ENCODE results near the gene MAN1A1. TPM values are rescaled to one million over a fixed set of nuclear protein-coding genes. Genes with fewer than 3 reads are reported as not detected.
"Not testable (repeated sequence)": the region's sequence is repeated elsewhere in the genome, so short reads cannot be mapped to it uniquely, and the experiment has no call there.

The MAN1A1 gene
- total and polyA plus RNA-seq, 11 donors: 5.6 to 30.6 (median 12.6) TPM

DNA sequence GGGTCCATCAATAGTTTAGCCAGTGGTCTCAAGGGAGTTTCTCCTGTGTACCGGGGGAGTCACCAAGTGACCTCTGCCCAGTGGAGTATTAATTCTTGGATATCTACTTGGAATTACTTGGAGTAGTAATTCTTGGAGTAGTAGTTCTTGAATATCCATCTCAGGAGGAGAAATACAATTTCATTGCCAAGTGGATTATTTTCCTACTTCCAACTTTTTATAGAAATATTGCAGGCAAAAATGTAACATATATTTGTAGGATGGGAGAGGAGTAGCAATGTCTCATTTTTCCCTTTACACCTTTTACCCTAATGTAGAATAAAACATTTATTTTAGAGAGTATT is 179.5 kb downstream of the MAN1A1 start:
- no peak for ATAC-seq
- intact Hi-C loops (cut with DNase I): no loop called here

DNA sequence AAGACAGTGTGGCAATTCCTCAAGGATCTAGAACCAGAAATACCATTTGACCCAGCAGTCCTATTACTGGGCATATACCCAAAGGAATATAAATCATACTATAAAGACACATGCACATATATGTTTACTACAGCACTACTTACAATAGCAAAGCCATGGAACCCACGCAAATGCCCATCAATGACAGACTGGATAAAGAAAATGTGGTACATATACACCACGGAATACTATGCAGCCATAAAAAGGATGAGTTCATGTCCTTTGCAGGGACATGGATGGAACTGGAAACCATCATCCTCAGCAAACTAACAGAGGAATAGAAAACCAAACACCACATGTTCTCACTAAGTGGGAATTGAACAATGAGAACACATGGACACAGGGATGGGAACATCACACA is 180.2 kb downstream of the MAN1A1 start:
- ATAC-seq; H3K27ac ChIP-seq; DNase-seq; H3K4me3 ChIP-seq; intact Hi-C loops (cut with DNase I); H3K36me3 ChIP-seq; H3K27me3 ChIP-seq; H3K9me3 ChIP-seq: not testable (repeated sequence)
- WGBS, 4 donors: 95 to 100% (median 98%) methylated on average over 2 of the region's 2 CpGs
- peaks cover 0 to 21% (median 7%) of the 10 kb centered on the region in 12 donors for H3K4me1 ChIP-seq

More for the DNA sequence above, 179.5 kb downstream of the MAN1A1 start:
- no peaks in the 10 kb centered on the region for H3K27me3 ChIP-seq
- WGBS, 4 donors: 54 to 79% (median 67%) methylated on average over 1 of the region's 1 CpG
- no peak for DNase-seq
- H3K4me3 ChIP-seq: no peak overlapping the region
- peaks cover 0 to 21% (median 7%) of the 10 kb centered on the region in 12 donors for H3K4me1 ChIP-seq
- H3K27ac ChIP-seq: no peak overlapping the region
- TF ChIP-seq, protein P1, sequence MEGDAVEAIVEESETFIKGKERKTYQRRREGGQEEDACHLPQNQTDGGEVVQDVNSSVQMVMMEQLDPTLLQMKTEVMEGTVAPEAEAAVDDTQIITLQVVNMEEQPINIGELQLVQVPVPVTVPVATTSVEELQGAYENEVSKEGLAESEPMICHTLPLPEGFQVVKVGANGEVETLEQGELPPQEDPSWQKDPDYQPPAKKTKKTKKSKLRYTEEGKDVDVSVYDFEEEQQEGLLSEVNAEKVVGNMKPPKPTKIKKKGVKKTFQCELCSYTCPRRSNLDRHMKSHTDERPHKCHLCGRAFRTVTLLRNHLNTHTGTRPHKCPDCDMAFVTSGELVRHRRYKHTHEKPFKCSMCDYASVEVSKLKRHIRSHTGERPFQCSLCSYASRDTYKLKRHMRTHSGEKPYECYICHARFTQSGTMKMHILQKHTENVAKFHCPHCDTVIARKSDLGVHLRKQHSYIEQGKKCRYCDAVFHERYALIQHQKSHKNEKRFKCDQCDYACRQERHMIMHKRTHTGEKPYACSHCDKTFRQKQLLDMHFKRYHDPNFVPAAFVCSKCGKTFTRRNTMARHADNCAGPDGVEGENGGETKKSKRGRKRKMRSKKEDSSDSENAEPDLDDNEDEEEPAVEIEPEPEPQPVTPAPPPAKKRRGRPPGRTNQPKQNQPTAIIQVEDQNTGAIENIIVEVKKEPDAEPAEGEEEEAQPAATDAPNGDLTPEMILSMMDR (IDR thresholded peaks at IDR 0.05): no peak
- TF ChIP-seq POLR2A (IDR thresholded peaks at IDR 0.05): no peak
- H3K9me3 ChIP-seq: no peaks in the 10 kb centered on the region
- H3K36me3 ChIP-seq: no peaks in the 10 kb centered on the region

DNA sequence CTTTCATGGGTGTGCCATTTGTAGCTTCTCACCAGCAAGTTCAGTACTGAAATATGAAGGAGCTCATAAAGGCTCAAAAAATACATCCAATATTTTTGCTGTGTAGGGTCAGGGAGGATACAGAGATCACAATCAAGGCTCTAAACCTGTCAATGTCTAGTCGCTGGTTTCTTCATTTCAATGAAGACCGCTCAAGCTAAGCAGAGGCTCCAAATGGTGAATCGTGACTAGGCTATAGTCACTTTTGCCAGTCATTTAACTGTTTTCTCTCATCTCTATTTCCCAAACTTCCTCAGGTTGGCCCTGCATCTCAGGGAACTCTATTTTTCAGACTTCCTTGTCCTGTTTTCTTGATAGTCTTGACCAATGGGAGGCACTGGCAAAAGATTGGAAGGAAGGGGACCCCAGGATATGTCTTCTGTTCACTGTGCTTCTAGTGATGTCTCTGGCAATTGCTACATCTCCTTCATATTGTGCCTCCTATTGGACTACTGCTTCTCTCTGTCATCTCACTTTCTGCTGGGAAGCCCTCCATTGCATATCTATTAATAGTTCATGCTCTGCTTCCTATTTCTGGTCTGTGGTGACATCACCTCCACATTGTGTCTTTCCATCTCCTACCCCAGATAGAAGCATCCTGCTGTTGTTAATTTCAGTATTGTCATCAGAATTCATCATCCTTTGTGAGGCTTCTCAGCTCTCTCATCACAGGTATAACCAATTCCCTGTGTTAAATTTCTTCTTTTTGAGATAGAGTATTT is 183.4 kb downstream of the MAN1A1 start:
- ATAC-seq (peak in 2 of 4 donors; percentile 73 to 76), DNase-seq (no peak)
- WGBS, 4 donors: 91 to 95% (median 94%) methylated on average over 3 of the region's 3 CpGs

DNA sequence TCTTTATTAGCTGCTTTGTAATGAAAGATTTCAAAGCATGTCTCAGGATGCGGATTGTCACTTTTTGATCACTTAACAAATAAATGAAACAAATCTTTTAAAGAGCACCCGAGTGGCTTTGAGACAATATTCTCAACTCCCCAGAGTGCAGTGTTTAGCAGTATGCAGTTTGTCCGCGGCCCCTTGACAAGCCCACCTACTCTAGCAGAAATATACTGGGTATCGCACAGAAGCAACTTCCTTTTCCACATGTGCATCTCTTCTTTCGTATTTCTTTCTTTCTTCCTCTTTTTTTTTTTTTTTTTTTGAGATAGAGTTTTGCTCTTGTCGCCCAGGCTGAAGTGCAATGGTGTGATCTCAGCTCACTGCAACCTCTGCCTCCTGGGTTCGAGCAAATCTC is 186.6 kb downstream of the MAN1A1 start:
- DNase-seq (no peak), ATAC-seq (no peak)
- no peak for TF ChIP-seq POLR2A (IDR thresholded peaks at IDR 0.05)
- TF ChIP-seq, protein P1 (IDR thresholded peaks at IDR 0.05): no peak
- 71 to 82% (median 73%) methylated on average over 8 of the region's 8 CpGs for WGBS, 4 donors
- no peaks in the 10 kb centered on the region for H3K9me3 ChIP-seq
- no peak overlapping the region for H3K4me3 ChIP-seq
- H3K27ac ChIP-seq: no peak overlapping the region
- intact Hi-C loops (cut with DNase I): no loop called here
- no peaks in the 10 kb centered on the region for H3K27me3 ChIP-seq
- peaks cover 0 to 10% (median 0%) of the 10 kb centered on the region in 12 donors for H3K4me1 ChIP-seq
- H3K36me3 ChIP-seq: no peaks in the 10 kb centered on the region

More for the DNA sequence above, 183.4 kb downstream of the MAN1A1 start:
- H3K4me3 ChIP-seq: no peak overlapping the region
- H3K27ac ChIP-seq: no peak overlapping the region
- intact Hi-C loops (cut with DNase I): no loop called here
- TF ChIP-seq, protein P1 (IDR thresholded peaks at IDR 0.05): no peak
- no peak for TF ChIP-seq POLR2A (IDR thresholded peaks at IDR 0.05)
- H3K9me3 ChIP-seq: no peaks in the 10 kb centered on the region
- H3K36me3 ChIP-seq: no peaks in the 10 kb centered on the region
- no peaks in the 10 kb centered on the region for H3K27me3 ChIP-seq
- peaks cover 0 to 14% (median 3%) of the 10 kb centered on the region in 12 donors for H3K4me1 ChIP-seq
